GM23338 (cell line): ENCODE data around the gene PSMG1. TPM values are rescaled to one million over a fixed set of nuclear protein-coding genes. Genes with fewer than 3 reads are reported as not detected.

ENCODE experiments used
- CTCF ChIP-seq, 2 experiments: fragments of 200-600 bp in 1 of 2; sonication (generic) in 1 of 2; conservative IDR thresholded peaks; 2 replicates each; pipeline versions ENCODE4 v1.5.1 to v1.6.1; 2016 to 2017; ENCODE audit warnings: antibody characterized with exemption in 2 of 2, low read depth in 2 of 2, mild to moderate bottlenecking in 2 of 2, moderate library complexity in 1 of 2
- EZH2 ChIP-seq: fragments of 200-600 bp; sonication (generic); IDR thresholded peaks from one replicate; pipeline ENCODE4 v1.8.0; 2017; ENCODE audit warnings: antibody characterized with exemption, mild to moderate bottlenecking, low read depth; ENCODE audit not compliant: unreplicated experiment
- EZH2phosphoT487 ChIP-seq: fragments of 200-600 bp; sonication (generic); IDR thresholded peaks from one replicate; pipeline ENCODE4 v1.8.1; 2018; ENCODE audit warnings: antibody characterized with exemption; ENCODE audit not compliant: unreplicated experiment
- REST ChIP-seq: IDR thresholded peaks from one replicate; pipeline ENCODE4 v1.6.1; 2018; ENCODE audit warnings: antibody characterized with exemption; ENCODE audit not compliant: unreplicated experiment
- ZNF331 ChIP-seq: fragments of 250-450 bp; sonication (Bioruptor Pico); IDR thresholded peaks from 2 replicates; pipeline ENCODE4 v1.5.0; 2020; ENCODE audit warnings: low read depth, mild to moderate bottlenecking, moderate library complexity
- polyA plus RNA-seq: library from polyadenylated mRNA; unstranded; fragments of >200 nt; fragmentation: Nextera tagmentation; extraction: Ambion mirVana; gene quantifications from 2 replicates; pipeline ENCODE4 v1.2.1, GENCODE V29; 2016
- total RNA-seq: library from RNA; depleted of rRNA; stranded (reverse); fragments of >200 nt; shearing (Covaris generic); gene quantifications from 2 replicates; pipeline ENCODE4 v1.2.3, GENCODE V29; 2014; rRNA removed

Gene PSMG1
- total and polyA plus RNA-seq, 2 experiments from 2014 or later, result 78.4 to 158 TPM

GRCh38 chr21:39125752-39126485 lies 57.3 kb downstream of the PSMG1 start (continued):
- TF ChIP-seq REST (no peak), CTCF (conservative IDR thresholded peaks at IDR 0.05; ENCODE audit: low read depth in 2 of 2) (peak; percentile 55 to 79), EZH2phosphoT487 (no peak), ZNF331 (CRISPR knock-in tag) (peak; percentile 81), EZH2 (no peak)

Other genes with a start within 250 kb of the PSMG1 start
- 75.5 and 81.9 TPM in 2 replicates for gene BRWD1, start 130.2 kb upstream of the PSMG1 start, total RNA-seq
- 26.4 and 35.2 TPM in 2 replicates for gene BRWD1, start 130.2 kb upstream of the PSMG1 start, polyA plus RNA-seq
- gene HMGN1, start 165.6 kb upstream of the PSMG1 start, total RNA-seq, result 403 and 462 TPM in 2 replicates
- 800 and 889 TPM in 2 replicates for gene HMGN1, start 165.6 kb upstream of the PSMG1 start, polyA plus RNA-seq